NT2/D1 (cell line): Measurements from ENCODE around the gene SH2D5.

Experiments
- SUZ12 ChIP-seq: IDR thresholded peaks from 2 replicates; pipeline ENCODE4 v1.6.1; 2011; ENCODE audit not compliant: insufficient read length, insufficient read depth; ENCODE audit errors: extremely low read depth
- YY1 ChIP-seq: IDR thresholded peaks from 2 replicates; pipeline ENCODE4 v1.6.1; 2011; ENCODE audit not compliant: insufficient read length, insufficient read depth
- ZNF274 ChIP-seq: IDR thresholded peaks from 2 replicates; pipeline ENCODE4 v1.6.1; 2011; ENCODE audit warnings: mild to moderate bottlenecking, low read depth, low read length

DNA sequence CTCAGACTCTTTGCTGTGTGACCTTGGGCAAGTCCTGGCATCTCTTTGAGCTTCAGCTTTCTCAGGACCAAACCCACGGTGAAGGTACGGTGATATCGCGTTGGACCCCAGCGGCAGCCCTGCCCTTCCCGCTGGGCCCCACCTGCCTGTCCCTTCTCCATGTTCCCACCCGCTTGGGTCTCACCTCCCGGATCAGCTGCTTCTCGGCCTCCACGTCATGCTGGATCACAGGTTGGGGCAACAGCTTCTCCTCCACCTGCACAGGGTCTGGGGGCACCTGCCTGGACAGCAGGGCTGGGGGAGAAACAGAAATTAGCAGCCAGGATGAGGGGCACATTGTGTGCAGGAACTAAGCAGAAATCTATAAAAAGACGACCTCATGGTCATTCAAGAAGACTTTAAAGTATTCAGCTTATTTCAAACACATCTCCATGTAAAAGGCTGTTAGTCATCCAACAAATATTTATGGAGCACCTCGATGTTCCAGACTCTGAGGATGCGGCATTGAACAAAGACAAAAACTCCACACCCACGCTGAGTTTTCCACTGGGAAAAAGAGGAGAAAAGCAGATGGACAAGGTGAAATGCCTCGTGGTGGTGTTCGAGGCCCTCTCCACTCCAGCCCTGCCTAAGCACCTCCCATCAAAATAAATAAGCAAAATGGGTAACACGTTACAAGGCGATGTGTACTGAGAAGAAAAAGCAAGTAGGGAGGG, 34.1 kb downstream of the SH2D5 start:
- TF ChIP-seq ZNF274: no peak
- TF ChIP-seq YY1: no peak
- TF ChIP-seq SUZ12: no peak
